ENCODE data around the gene BPI. TPM values are rescaled to one million over a fixed set of nuclear protein-coding genes. Genes with fewer than 3 reads are reported as not detected.

Gene BPI
- total and polyA plus RNA-seq, 12 donors, result 0.01 to 1.6 (median 0.15) TPM; not detected in 7

DNA sequence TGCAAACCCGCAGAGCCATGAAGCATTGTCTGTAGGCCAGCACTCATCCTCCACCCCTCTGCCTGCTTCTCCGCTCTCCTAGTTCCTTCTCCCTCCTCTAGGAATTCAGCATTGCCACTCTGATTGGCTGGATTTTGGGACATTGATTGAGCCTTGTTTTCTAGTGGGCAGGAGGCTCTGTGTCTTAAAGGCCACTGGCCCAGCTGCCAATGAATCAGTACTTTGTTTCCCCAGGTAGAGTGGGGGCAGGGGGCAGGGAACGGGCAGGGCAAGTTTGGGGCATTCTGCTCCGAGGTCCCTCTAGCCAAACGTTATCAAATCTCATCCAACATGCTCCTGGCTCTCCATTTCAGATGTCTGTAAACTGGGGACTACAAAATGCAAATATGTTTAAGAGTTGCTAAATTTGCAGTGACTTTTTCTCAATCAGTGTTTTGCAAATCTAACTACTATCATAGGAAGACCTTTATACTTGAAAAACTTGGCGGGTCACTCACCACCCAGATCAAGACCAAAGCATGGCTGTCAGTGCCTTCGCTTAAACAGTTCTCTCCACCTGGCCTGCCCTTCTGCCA lies 10.4 kb upstream of the BPI start:
- intact Hi-C loops (cut with DNase I), result no loop called here
- Histone ChIP-seq H3K9me3 (no peaks in the 10 kb centered on the region), H3K4me3 (no peak overlapping the region), H3K27me3 (peaks cover 0 to 19% (median 0%) of the 10 kb centered on the region in 7 donors), H3K36me3 (no peaks in the 10 kb centered on the region), H3K4me1 (peaks cover 0 to 39% (median 4%) of the 10 kb centered on the region in 9 donors), H3K27ac (no peak overlapping the region)
- DNase-seq (no peak), ATAC-seq (no peak)
- TF ChIP-seq, protein P1, sequence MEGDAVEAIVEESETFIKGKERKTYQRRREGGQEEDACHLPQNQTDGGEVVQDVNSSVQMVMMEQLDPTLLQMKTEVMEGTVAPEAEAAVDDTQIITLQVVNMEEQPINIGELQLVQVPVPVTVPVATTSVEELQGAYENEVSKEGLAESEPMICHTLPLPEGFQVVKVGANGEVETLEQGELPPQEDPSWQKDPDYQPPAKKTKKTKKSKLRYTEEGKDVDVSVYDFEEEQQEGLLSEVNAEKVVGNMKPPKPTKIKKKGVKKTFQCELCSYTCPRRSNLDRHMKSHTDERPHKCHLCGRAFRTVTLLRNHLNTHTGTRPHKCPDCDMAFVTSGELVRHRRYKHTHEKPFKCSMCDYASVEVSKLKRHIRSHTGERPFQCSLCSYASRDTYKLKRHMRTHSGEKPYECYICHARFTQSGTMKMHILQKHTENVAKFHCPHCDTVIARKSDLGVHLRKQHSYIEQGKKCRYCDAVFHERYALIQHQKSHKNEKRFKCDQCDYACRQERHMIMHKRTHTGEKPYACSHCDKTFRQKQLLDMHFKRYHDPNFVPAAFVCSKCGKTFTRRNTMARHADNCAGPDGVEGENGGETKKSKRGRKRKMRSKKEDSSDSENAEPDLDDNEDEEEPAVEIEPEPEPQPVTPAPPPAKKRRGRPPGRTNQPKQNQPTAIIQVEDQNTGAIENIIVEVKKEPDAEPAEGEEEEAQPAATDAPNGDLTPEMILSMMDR (IDR thresholded peaks at IDR 0.05), result no peak
- 72% methylated on average over 7 of the region's 7 CpGs for WGBS, 2 donors

DNA sequence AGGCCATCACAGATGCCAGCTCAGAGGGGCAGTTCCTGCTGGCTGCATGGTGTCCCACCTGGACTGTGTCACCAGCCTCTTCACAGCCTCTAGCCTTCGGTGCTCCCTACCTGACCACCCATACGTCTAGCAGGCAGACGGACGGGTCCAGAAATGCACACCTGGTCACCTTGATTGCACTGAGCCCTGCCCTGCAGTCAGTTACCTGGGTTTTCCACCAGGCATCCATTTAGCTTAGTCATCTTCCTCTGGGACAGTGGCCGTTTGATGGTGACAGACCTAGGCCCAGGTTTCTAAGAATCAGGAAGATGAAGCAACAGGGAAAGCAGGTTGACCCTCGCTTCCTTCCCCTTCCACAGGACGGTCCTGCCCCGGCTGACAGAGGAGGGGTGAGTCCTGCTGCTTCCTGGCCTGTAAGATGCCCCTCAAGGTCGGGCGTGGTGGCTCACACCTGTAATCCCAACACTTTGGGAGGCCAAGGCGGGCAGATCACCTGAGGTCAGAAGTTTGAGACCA lies 9.8 kb upstream of the BPI start:
- Histone ChIP-seq H3K27ac (no peak overlapping the region), H3K36me3 (no peaks in the 10 kb centered on the region), H3K27me3 (peaks cover 0 to 19% (median 0%) of the 10 kb centered on the region in 7 donors), H3K4me3 (no peak overlapping the region), H3K9me3 (no peaks in the 10 kb centered on the region), H3K4me1 (peaks cover 0 to 44% (median 9%) of the 10 kb centered on the region in 9 donors)
- intact Hi-C loops (cut with DNase I), result no loop called here
- 80 to 83% methylated on average over 11 of the region's 11 CpGs for WGBS, 2 donors
- ATAC-seq (no peak), DNase-seq (no peak)
- TF ChIP-seq, protein P1 (IDR thresholded peaks at IDR 0.05), result no peak

DNA sequence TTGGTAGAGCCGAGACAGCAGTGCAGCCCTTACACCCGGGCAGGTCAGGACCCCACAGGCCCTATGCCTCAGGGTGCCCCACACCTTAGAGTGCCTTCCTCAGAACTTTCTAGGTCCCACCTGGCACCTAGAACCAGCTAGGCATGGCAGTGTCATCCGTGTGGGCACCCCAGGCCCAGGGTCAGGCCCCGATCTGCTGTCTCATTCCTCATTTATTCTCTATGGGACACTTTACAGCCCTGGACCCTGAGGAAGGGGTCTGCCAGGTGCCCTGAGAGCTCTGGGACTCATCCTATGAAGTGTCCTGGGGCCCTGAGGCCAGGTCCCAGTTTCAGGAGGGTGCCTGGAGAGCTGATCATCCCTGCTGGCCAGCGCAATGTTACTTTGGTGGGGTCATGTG lies 8.1 kb upstream of the BPI start:
- no peak overlapping the region for H3K27ac ChIP-seq
- DNase-seq (no peak), ATAC-seq (no peak)
- H3K27me3 ChIP-seq, result peaks cover 0 to 19% (median 0%) of the 10 kb centered on the region in 7 donors
- TF ChIP-seq, protein P1 (IDR thresholded peaks at IDR 0.05), result no peak
- H3K9me3 ChIP-seq, result no peaks in the 10 kb centered on the region
- intact Hi-C loops (cut with DNase I), result loop anchor here in 1 of 10 donors (5.0 kb wide), 1 partner anchor 39 kb away; no protein-coding TSS in a partner anchor
- peaks cover 0 to 52% (median 9%) of the 10 kb centered on the region in 9 donors for H3K4me1 ChIP-seq
- no peak overlapping the region for H3K4me3 ChIP-seq
- WGBS, 2 donors, result 94 to 95% methylated on average over 5 of the region's 5 CpGs
- no peaks in the 10 kb centered on the region for H3K36me3 ChIP-seq

DNA sequence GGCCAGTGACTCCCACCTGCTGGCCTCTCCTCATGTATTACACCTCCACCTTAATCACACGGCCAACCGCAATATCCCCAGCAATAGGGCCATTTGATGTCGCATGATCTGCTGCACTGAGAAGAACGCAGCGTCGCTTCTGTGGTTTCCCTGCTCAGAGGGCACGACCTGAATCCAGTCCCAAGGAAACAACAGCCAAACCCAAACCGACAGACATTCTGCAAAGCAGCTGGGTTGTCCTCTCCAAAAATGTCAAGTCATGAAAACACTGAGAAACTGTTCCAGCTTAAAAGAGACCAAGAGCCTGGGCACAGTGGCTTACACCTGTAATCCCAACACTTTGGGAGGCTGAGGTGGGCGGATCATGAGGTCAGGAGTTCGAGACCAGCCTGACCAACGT lies 7.5 kb upstream of the BPI start:
- Histone ChIP-seq H3K4me1 (peaks cover 0 to 46% (median 9%) of the 10 kb centered on the region in 9 donors), H3K9me3 (no peaks in the 10 kb centered on the region), H3K4me3 (no peak overlapping the region), H3K27ac (no peak overlapping the region), H3K27me3 (peaks cover 0 to 13% (median 0%) of the 10 kb centered on the region in 7 donors), H3K36me3 (no peaks in the 10 kb centered on the region)
- TF ChIP-seq, protein P1 (IDR thresholded peaks at IDR 0.05), result no peak
- WGBS, 2 donors, result 68 to 87% methylated on average over 11 of the region's 11 CpGs
- DNase-seq, result no peak
- no peak for ATAC-seq
- intact Hi-C loops (cut with DNase I), result loop anchor here in 1 of 10 donors (5.0 kb wide), 1 partner anchor 39 kb away; no protein-coding TSS in a partner anchor
